Measurements from ENCODE around the gene PAX5. TPM values are rescaled to one million over a fixed set of nuclear protein-coding genes. Genes with fewer than 3 reads are reported as not detected.
A peak's percentile ranks its signal among the peaks of the same experiment; 100 is the strongest.

The PAX5 gene
- total RNA-seq, 4 donors from 2014 or later, result under 0.01 to 0.29 TPM; not detected in 2

DNA sequence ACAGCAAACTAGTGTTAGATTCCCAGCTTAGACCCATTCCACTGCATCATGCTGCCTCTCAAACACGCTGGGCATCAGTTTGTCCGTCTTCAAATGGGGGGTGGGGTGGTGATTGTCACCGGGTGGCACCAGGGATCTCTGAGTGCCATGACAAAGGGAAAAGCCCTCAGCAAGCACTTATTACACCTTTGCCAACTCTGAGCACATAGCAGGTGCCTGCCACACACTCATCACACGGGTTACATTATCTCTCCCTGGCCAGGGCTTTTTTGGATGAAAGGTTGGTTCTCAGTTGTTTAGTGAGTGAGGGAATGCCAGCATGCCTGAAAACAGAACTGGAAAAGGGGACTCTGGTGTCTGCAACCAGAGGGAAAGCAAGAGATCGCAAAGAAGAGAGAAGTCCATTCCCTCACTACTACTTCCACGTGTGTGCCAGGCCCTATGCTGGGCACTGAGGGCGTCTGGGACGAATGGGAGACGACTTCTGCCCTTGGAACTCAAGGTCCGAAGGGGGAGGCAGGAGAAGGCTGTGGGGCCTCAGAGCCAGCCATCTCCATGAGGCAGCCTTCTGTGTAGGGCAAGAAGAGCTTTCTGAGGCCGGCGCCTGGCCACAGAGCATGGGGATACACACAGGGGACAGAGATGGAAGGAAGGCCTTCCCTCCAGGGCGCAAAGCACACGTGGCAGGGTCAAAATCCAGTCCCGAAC is 48.9 kb downstream of the PAX5 start:
- peaks cover 3 to 23% (median 7%) of the 10 kb centered on the region in 3 donors for H3K4me1 ChIP-seq
- intact Hi-C loops (cut with DNase I), result no loop called here
- no peaks in the 10 kb centered on the region for H3K36me3 ChIP-seq
- peaks cover 0 to 99% (median 15%) of the 10 kb centered on the region in 4 donors for H3K27me3 ChIP-seq
- peaks cover 0 to under 1% (median 0%) of the 10 kb centered on the region in 3 donors for H3K9me3 ChIP-seq
- H3K27ac ChIP-seq, result no peak overlapping the region
- no peak for DNase-seq
- TF ChIP-seq, protein P1, sequence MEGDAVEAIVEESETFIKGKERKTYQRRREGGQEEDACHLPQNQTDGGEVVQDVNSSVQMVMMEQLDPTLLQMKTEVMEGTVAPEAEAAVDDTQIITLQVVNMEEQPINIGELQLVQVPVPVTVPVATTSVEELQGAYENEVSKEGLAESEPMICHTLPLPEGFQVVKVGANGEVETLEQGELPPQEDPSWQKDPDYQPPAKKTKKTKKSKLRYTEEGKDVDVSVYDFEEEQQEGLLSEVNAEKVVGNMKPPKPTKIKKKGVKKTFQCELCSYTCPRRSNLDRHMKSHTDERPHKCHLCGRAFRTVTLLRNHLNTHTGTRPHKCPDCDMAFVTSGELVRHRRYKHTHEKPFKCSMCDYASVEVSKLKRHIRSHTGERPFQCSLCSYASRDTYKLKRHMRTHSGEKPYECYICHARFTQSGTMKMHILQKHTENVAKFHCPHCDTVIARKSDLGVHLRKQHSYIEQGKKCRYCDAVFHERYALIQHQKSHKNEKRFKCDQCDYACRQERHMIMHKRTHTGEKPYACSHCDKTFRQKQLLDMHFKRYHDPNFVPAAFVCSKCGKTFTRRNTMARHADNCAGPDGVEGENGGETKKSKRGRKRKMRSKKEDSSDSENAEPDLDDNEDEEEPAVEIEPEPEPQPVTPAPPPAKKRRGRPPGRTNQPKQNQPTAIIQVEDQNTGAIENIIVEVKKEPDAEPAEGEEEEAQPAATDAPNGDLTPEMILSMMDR (IDR thresholded peaks at IDR 0.05), result no peak
- TF ChIP-seq POLR2A (IDR thresholded peaks at IDR 0.05), result no peak
- WGBS, 2 donors, result 34 to 39% methylated on average over 11 of the region's 15 CpGs
- H3K4me3 ChIP-seq, result no peak overlapping the region

DNA sequence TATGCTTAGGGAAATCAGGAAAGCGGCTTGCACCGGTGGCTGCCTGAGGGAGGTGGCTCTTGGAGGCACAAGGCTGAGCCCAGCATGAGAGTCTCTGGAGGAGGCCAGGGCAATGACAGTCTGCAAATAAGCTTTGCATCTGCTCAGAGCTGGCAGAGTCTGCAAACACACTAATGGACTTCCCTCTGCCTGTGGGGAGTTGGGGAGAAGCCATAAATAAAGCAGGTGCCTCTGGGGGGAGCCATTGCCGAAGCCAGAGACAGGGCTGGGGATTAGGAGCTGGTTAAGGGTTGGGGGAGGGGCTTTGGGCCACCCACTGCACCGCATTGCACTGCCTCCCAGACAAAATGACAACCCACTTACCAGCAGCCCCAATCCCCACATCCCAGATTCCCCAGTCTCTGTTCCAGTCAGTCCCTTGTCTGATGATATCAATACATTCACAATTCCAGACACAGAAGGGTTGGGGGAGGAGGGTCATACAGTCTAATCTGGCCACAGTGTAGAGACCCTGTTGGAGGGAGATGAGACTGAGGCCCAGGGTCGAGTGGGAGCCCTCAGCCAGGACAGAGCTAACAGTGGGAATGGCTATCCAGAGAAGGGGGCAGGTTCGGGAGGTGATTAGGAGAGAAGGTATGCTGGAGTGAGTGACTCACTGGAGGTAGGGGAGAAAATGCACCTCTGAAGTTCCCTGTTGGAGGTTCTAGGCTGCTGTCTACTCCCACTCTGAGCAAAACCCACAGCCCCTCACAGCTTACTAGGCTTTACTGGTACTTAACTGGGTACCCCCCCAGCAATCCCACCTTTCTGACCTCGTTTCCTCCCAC is 53.7 kb downstream of the PAX5 start:
- TF ChIP-seq POLR2A (IDR thresholded peaks at IDR 0.05), result no peak
- TF ChIP-seq, protein P1 (IDR thresholded peaks at IDR 0.05), result no peak
- no peak overlapping the region for H3K4me3 ChIP-seq
- no peaks in the 10 kb centered on the region for H3K36me3 ChIP-seq
- peaks cover 5 to 17% (median 6%) of the 10 kb centered on the region in 3 donors for H3K4me1 ChIP-seq
- no peaks in the 10 kb centered on the region for H3K9me3 ChIP-seq
- H3K27me3 ChIP-seq, result peaks cover 0 to 74% (median 7%) of the 10 kb centered on the region in 4 donors
- intact Hi-C loops (cut with DNase I), result no loop called here
- no peak overlapping the region for H3K27ac ChIP-seq
- WGBS, 2 donors, result 30 to 35% methylated on average over 5 to 6 of the region's 7 CpGs
- no peak for DNase-seq

DNA sequence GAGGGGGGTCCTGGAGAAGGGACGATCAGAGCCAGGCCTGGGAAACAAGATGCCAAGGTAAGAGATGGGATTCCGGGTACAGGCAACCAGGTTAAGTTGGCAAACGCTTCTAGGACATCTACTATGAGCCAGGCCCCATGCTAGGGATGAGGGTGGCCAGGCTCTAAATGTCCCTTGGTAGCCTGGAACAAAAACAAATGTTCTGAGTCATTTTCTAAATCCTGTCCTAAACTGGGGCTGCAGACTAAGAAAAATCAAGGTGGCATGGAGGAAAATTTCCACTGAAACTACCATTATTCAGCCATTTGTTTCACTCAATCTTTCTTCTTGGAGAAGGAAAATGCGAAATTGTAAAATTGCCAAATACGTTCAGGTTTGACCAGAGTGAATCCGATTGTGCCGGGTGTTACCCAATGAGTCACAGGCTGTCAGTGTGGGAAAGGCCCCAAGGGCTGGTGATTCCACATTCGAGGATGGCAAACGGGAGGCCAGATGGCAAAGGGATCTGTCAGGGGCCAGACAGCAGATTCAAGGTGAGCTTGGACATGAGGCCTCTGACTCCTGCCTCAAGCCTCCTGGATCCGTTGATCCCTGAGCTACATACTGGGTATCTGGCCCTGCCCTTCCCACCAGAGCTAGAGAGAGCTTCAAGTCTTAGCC is 57.6 kb downstream of the PAX5 start:
- H3K27me3 ChIP-seq, result peaks cover 0 to 36% (median 0%) of the 10 kb centered on the region in 4 donors
- no peak overlapping the region for H3K4me3 ChIP-seq
- peaks cover 5 to 17% (median 6%) of the 10 kb centered on the region in 3 donors for H3K4me1 ChIP-seq
- no peaks in the 10 kb centered on the region for H3K36me3 ChIP-seq
- intact Hi-C loops (cut with DNase I), result no loop called here
- H3K27ac ChIP-seq, result no peak overlapping the region
- H3K9me3 ChIP-seq, result no peaks in the 10 kb centered on the region
- TF ChIP-seq, protein P1 (IDR thresholded peaks at IDR 0.05), result peak in 1 of 6 experiments; percentile 21
- no peak for TF ChIP-seq POLR2A (IDR thresholded peaks at IDR 0.05)
- 47 to 57% methylated on average over 9 to 10 of the region's 10 CpGs for WGBS, 2 donors
- no peak for DNase-seq

DNA sequence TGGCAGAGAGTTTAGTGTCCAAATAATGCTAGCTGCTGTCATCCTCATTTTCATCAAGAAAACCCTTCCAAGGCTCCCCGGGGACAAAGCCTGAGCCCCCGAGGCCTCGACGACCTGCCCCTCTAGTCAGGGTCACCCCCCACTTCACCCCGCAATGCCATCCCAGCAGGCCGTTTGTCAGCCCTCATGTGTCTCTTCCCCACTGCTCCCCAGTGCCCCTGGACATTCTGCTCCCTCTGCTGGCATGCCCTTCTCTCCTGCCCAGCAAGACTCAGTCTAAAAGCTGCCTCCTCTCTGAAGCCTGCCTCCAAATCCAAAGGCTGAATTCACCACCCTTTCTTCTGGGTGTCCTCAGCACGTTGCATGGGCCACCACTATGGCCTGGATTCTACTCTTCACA is 59.3 kb downstream of the PAX5 start:
- H3K4me1 ChIP-seq, result peaks cover 5 to 17% (median 6%) of the 10 kb centered on the region in 3 donors
- 41 to 56% methylated on average over 7 of the region's 7 CpGs for WGBS, 2 donors
- no peak for TF ChIP-seq POLR2A (IDR thresholded peaks at IDR 0.05)
- TF ChIP-seq, protein P1 (IDR thresholded peaks at IDR 0.05), result no peak
- H3K9me3 ChIP-seq, result no peaks in the 10 kb centered on the region
- H3K27me3 ChIP-seq, result peaks cover 0 to 19% (median 0%) of the 10 kb centered on the region in 4 donors
- intact Hi-C loops (cut with DNase I), result no loop called here
- no peaks in the 10 kb centered on the region for H3K36me3 ChIP-seq
- no peak overlapping the region for H3K4me3 ChIP-seq
- DNase-seq, result no peak
- H3K27ac ChIP-seq, result no peak overlapping the region

Measured in esophagus squamous epithelium (tissue), 5 donors.